ENCODE results near the gene HIRIP3. TPM values are rescaled to one million over a fixed set of nuclear protein-coding genes. Genes with fewer than 3 reads are reported as not detected.

Gene HIRIP3
- total and polyA plus RNA-seq, 2 donors (not counting 3 experiments of a cell fraction or from before 2014, with no cell fraction given) = 6.7 to 8.6 TPM

DNA sequence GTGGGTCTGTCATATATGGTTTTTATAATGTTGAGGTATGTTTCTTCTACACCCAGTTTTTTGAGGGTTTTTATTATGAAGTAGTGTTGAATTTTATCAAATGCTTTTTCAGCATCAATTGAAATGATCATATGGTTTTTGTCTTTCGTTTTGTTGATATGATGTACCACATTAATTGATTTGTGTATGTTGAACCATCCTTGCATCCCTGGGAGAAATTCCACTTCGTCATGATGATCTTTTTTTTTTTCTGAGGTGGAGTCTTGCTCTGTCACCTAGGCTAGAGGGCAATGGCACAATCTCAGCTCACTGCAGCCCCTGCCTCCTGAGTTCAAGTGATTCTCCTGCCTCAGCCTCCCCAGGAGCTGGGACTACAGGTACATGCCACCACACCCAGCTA lies 47.5 kb downstream of the HIRIP3 start:
- no peak for DNase-seq (ENCODE audit: low read depth, low spot score)
- FAIRE-seq = no peak
- H3K9ac ChIP-seq (replicated peaks; ENCODE audit: extremely low read depth, insufficient read depth, low read length) = no peak overlapping the region
- H2AFZ ChIP-seq (ENCODE audit: low read depth, low read length) = no peak overlapping the region
- TF ChIP-seq POLR2A (IDR thresholded peaks at IDR 0.05; ENCODE audit: low read depth, low read length) = no peak
- TF ChIP-seq, protein P1, sequence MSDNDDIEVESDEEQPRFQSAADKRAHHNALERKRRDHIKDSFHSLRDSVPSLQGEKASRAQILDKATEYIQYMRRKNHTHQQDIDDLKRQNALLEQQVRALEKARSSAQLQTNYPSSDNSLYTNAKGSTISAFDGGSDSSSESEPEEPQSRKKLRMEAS (IDR thresholded peaks at IDR 0.05; ENCODE audit: insufficient read depth, insufficient read length) = no peak
- TF ChIP-seq MYC (IDR thresholded peaks at IDR 0.05; ENCODE audit: low read depth, low read length) = no peak
- no peak for TF ChIP-seq POLR2AphosphoS5 (IDR thresholded peaks at IDR 0.05; ENCODE audit: insufficient read depth, low read depth, low read length)
- TF ChIP-seq FOS (IDR thresholded peaks at IDR 0.05; ENCODE audit: borderline replicate concordance, insufficient read depth, low read length) = no peak
- no peak for TF ChIP-seq GATA2 (IDR thresholded peaks at IDR 0.05; ENCODE audit: insufficient read depth, insufficient read length, low read depth, low read length)
- TF ChIP-seq JUN (IDR thresholded peaks at IDR 0.05; ENCODE audit: borderline replicate concordance, insufficient read depth, insufficient read length, low read depth) = no peak
- no peak for TF ChIP-seq EZH2 (IDR thresholded peaks at IDR 0.05; ENCODE audit: borderline replicate concordance, low read depth, low read length, severe bottlenecking)
- TF ChIP-seq, protein P2, sequence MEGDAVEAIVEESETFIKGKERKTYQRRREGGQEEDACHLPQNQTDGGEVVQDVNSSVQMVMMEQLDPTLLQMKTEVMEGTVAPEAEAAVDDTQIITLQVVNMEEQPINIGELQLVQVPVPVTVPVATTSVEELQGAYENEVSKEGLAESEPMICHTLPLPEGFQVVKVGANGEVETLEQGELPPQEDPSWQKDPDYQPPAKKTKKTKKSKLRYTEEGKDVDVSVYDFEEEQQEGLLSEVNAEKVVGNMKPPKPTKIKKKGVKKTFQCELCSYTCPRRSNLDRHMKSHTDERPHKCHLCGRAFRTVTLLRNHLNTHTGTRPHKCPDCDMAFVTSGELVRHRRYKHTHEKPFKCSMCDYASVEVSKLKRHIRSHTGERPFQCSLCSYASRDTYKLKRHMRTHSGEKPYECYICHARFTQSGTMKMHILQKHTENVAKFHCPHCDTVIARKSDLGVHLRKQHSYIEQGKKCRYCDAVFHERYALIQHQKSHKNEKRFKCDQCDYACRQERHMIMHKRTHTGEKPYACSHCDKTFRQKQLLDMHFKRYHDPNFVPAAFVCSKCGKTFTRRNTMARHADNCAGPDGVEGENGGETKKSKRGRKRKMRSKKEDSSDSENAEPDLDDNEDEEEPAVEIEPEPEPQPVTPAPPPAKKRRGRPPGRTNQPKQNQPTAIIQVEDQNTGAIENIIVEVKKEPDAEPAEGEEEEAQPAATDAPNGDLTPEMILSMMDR (IDR thresholded peaks at IDR 0.05; ENCODE audit: extremely low read depth in 1 of 2, insufficient read depth in 1 of 2, low read depth in 1 of 2, low read length in 2 of 2) = no peak
- H3K4me3 ChIP-seq (replicated peaks in 1 of 3; ENCODE audit: insufficient read depth in 1 of 3, low read depth in 1 of 3, low read length in 3 of 3) = no peak overlapping the region
- H3K36me3 ChIP-seq (ENCODE audit: control insufficient read depth in 2 of 2, extremely low read depth in 1 of 2, insufficient read depth in 2 of 2, low read length in 2 of 2) = no peaks in the 10 kb centered on the region
- intact Hi-C loops (cut with micrococcal nuclease) = no loop called here
- H3K27ac ChIP-seq (ENCODE audit: insufficient read depth, low read depth, low read length) = no peak overlapping the region
- H3K79me2 ChIP-seq (ENCODE audit: control insufficient read depth, insufficient read depth, low read length) = no peaks in the 10 kb centered on the region
- ChIA-PET CTCF (no interaction called here), POLR2A (no interaction called here)
- no peaks in the 10 kb centered on the region for H3K27me3 ChIP-seq (ENCODE audit: control insufficient read depth in 2 of 2, insufficient read depth in 2 of 2, low read length in 2 of 2)
- no peak overlapping the region for H3K4me2 ChIP-seq (ENCODE audit: insufficient read depth, low read length)
- no TSS peak for BruUV-seq (replicated peaks)
- no peaks in the 10 kb centered on the region for H3K9me1 ChIP-seq (replicated peaks; ENCODE audit: control insufficient read depth, extremely low read depth, insufficient read depth, low read length)
- no peaks in the 10 kb centered on the region for H4K20me1 ChIP-seq (replicated peaks; ENCODE audit: control insufficient read depth, extremely low read depth, insufficient read depth, low read length)
- dilution Hi-C loops (cut with MboI; ENCODE audit: extremely low pct_ligation_motif_present, low sequenced_read_pairs) = no loop called here
- H3K4me1 ChIP-seq (ENCODE audit: control insufficient read depth, extremely low read depth, insufficient read depth, low read length) = no peaks in the 10 kb centered on the region
- no peaks in the 10 kb centered on the region for H3K9me3 ChIP-seq (replicated peaks; ENCODE audit: control insufficient read depth, insufficient read depth, low read length)
